MM.1S (cell line): Measurements from ENCODE around the gene UBE2K.

ENCODE experiments used
- CTCF ChIP-seq: fragments of 300-600 bp; sonication (generic); IDR thresholded peaks from 2 replicates; pipeline ENCODE4 v1.5.1; 2016; ENCODE audit warnings: antibody characterized with exemption, low read length, mixed read lengths
- EZH2 ChIP-seq: fragments of 300-600 bp; sonication (generic); optimal IDR thresholded peaks from 2 replicates; pipeline ENCODE3; 2017; ENCODE audit warnings: low read depth, mild to moderate bottlenecking, antibody characterized with exemption, low read length, mixed read lengths
- EZH2phosphoT487 ChIP-seq: fragments of 300-600 bp; sonication (generic); IDR thresholded peaks from 2 replicates; pipeline ENCODE4 v1.6.1; 2018; ENCODE audit warnings: antibody characterized with exemption, low read length

- TF ChIP-seq CTCF: no peak
- TF ChIP-seq EZH2: no peak
- TF ChIP-seq EZH2phosphoT487: no peak
Measured at GRCh38 chr4:39786838-39787237, 88.9 kb downstream of the UBE2K start.
